ENCODE data around the gene BRD4. TPM values are rescaled to one million over a fixed set of nuclear protein-coding genes. Genes with fewer than 3 reads are reported as not detected.

The BRD4 gene
- total RNA-seq, 4 donors from 2014 or later, result 64.8 to 83.2 (median 73.9) TPM

- TF ChIP-seq CTCF (IDR thresholded peaks at IDR 0.05 in 4 of 5, conservative IDR thresholded peaks at IDR 0.05 in 1 of 5) (no peak), POLR2A (IDR thresholded peaks at IDR 0.05) (no peak)
- DNase-seq (no peak), ATAC-seq (no peak)
- H3K4me1 ChIP-seq, result peaks cover 12 to 13% of the 10 kb centered on the region in 2 donors
- H3K9me3 ChIP-seq, result no peaks in the 10 kb centered on the region
- H3K36me3 ChIP-seq, result peaks cover 0 to 89% of the 10 kb centered on the region in 2 donors
- no peaks in the 10 kb centered on the region for H3K27me3 ChIP-seq
- intact Hi-C loops (cut with DNase I; ENCODE audit: low total_unique reads) (no loop called here), in situ Hi-C loops (cut with MboI; ENCODE audit: low sequenced_read_pairs in 4 of 4) (loop anchor here in 2 of 4 donors (25.0 kb wide), 2 partner anchors 105 to 180 kb away; partner anchors contain the start of gene WIZ (in 2 of the 2))
- no peak overlapping the region for H3K27ac ChIP-seq
- H3K4me3 ChIP-seq, result no peak overlapping the region
These were observed 74.6 kb downstream of the BRD4 start for GRCh38 chr19:15257782-15258181.

GRCh38 chr19:15256708-15257331, 75.5 kb downstream of the BRD4 start:
- in situ Hi-C loops (cut with MboI; ENCODE audit: low sequenced_read_pairs in 4 of 4), result loop anchor here in 2 of 4 donors (25.0 kb wide), 2 partner anchors 105 to 180 kb away; partner anchors contain the start of gene WIZ (in 2 of the 2)
- TF ChIP-seq CTCF (IDR thresholded peaks at IDR 0.05 in 4 of 5, conservative IDR thresholded peaks at IDR 0.05 in 1 of 5) (no peak), POLR2A (IDR thresholded peaks at IDR 0.05) (no peak)
- intact Hi-C loops (cut with DNase I; ENCODE audit: low total_unique reads), result no loop called here
- H3K4me3 ChIP-seq, result no peak overlapping the region
- no peaks in the 10 kb centered on the region for H3K27me3 ChIP-seq
- peaks cover 0 to 86% of the 10 kb centered on the region in 2 donors for H3K36me3 ChIP-seq
- H3K9me3 ChIP-seq, result no peaks in the 10 kb centered on the region
- DNase-seq, result no peak
- ATAC-seq, result no peak
- no peak overlapping the region for H3K27ac ChIP-seq
- H3K4me1 ChIP-seq, result peaks cover 21 to 22% of the 10 kb centered on the region in 2 donors

DNA sequence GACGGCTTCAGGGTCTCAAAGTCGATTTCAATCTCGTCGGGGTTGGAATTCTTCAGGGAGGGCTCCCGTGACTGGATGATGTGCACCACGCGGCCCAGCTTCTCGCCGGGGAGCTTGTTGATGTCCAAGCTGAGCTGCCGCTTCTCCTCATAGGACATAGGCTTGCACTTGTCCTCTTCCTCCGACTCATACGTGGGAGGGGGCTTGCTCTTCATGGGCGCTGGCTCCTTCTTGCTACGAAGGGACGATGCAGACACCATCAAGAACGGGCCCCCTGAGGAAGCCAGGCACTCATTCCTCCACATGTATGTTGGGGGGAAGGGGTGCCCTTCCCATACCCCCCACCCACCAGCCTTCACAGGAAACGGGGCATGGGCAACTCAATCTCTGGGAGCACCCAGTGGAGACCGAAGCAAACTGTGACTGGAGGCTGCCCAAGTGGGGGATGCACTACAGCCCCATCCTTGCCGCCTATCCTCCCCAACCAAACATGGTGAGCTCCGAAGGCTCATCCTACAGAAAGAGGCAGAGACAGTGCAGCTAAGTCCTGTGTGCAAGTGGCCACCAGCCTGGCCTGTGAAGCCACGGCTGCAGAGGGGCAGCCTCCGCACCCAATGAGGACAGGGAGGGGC, 76.9 kb downstream of the BRD4 start:
- intact Hi-C loops (cut with DNase I; ENCODE audit: low total_unique reads) (no loop called here), in situ Hi-C loops (cut with MboI; ENCODE audit: low sequenced_read_pairs in 4 of 4) (loop anchor here in 2 of 4 donors (25.0 kb wide), 2 partner anchors 107 to 182 kb away; partner anchors contain the start of gene WIZ (in 2 of the 2))
- ATAC-seq, result no peak
- peaks cover 34 to 35% of the 10 kb centered on the region in 2 donors for H3K4me1 ChIP-seq
- DNase-seq, result no peak
- no peaks in the 10 kb centered on the region for H3K27me3 ChIP-seq
- peaks cover 0 to 77% of the 10 kb centered on the region in 2 donors for H3K36me3 ChIP-seq
- H3K4me3 ChIP-seq, result no peak overlapping the region
- no peak for TF ChIP-seq POLR2A (IDR thresholded peaks at IDR 0.05)
- H3K27ac ChIP-seq, result no peak overlapping the region
- no peaks in the 10 kb centered on the region for H3K9me3 ChIP-seq

GRCh38 chr19:15254547-15254946, 77.8 kb downstream of the BRD4 start:
- in situ Hi-C loops (cut with MboI; ENCODE audit: low sequenced_read_pairs in 4 of 4), result loop anchor here in 2 of 4 donors (25.0 kb wide), 2 partner anchors 108 to 183 kb away; partner anchors contain the start of gene WIZ (in 2 of the 2)

More at GRCh38 chr19:15254547-15254946, 77.8 kb downstream of the BRD4 start:
- peaks cover 0 to 73% of the 10 kb centered on the region in 2 donors for H3K36me3 ChIP-seq
- no peak overlapping the region for H3K4me3 ChIP-seq
- intact Hi-C loops (cut with DNase I; ENCODE audit: low total_unique reads), result loop anchor here (5.0 kb wide), 2 partner anchors 77 to 193 kb away; partner anchors contain the start of gene WIZ
- ATAC-seq (no peak), DNase-seq (no peak)
- no peaks in the 10 kb centered on the region for H3K27me3 ChIP-seq
- peak overlapping the region in 2 of 4 donors; percentile 91 to 96 for H3K27ac ChIP-seq
- peaks cover 44% of the 10 kb centered on the region in 2 donors for H3K4me1 ChIP-seq
- no peaks in the 10 kb centered on the region for H3K9me3 ChIP-seq
- TF ChIP-seq CTCF (IDR thresholded peaks at IDR 0.05 in 4 of 5, conservative IDR thresholded peaks at IDR 0.05 in 1 of 5), result no peak
- no peak for TF ChIP-seq POLR2A (IDR thresholded peaks at IDR 0.05)

Measured in gastrocnemius medialis (tissue), 4 donors.